HG03095 (cell line): ENCODE data around the gene ALPK3.
"Not testable (repeated sequence)": the region's sequence is repeated elsewhere in the genome, so short reads cannot be mapped to it uniquely, and the experiment has no call there.

Experiments used
- ATAC-seq: cut with Tn5 transposase; IDR thresholded peaks from one replicate; pipeline ENCODE4 v1.9.1; 2021; ENCODE audit warnings: moderate library complexity; ENCODE audit not compliant: unreplicated experiment

ALPK3 gene

GRCh38 chr15:84840741-84841429 lies 23.7 kb downstream of the ALPK3 start:
- no peak for ATAC-seq

- ATAC-seq = no peak
Measured at GRCh38 chr15:84842781-84843180, 25.6 kb downstream of the ALPK3 start.

- no peak for ATAC-seq
Measured at GRCh38 chr15:84844964-84845363, 27.8 kb downstream of the ALPK3 start.

GRCh38 chr15:84845631-84846030 lies 28.5 kb downstream of the ALPK3 start:
- not testable (repeated sequence) for ATAC-seq

- ATAC-seq = no peak
Measured at GRCh38 chr15:84846269-84846668, 29.1 kb downstream of the ALPK3 start.

- ATAC-seq = no peak
Measured at GRCh38 chr15:84847382-84847781, 30.2 kb downstream of the ALPK3 start.

GRCh38 chr15:84852212-84852611 lies 35.1 kb downstream of the ALPK3 start:
- ATAC-seq = no peak

- ATAC-seq = no peak
Measured at GRCh38 chr15:84855136-84855535, 38.0 kb downstream of the ALPK3 start.

- ATAC-seq = no peak
Measured at GRCh38 chr15:84855765-84856164, 38.6 kb downstream of the ALPK3 start.

GRCh38 chr15:84856731-84857417 lies 39.7 kb downstream of the ALPK3 start:
- ATAC-seq = no peak

GRCh38 chr15:84857418-84858004 lies 40.4 kb downstream of the ALPK3 start:
- ATAC-seq = no peak

- no peak for ATAC-seq
Measured at GRCh38 chr15:84858231-84858630, 41.1 kb downstream of the ALPK3 start.

- no peak for ATAC-seq
Measured at GRCh38 chr15:84859144-84859543, 42.0 kb downstream of the ALPK3 start.

GRCh38 chr15:84859651-84860050 lies 42.5 kb downstream of the ALPK3 start:
- no peak for ATAC-seq

- ATAC-seq = no peak
Measured at GRCh38 chr15:84861781-84862180, 44.6 kb downstream of the ALPK3 start.

GRCh38 chr15:84862214-84862975 lies 45.2 kb downstream of the ALPK3 start:
- no peak for ATAC-seq

GRCh38 chr15:84863565-84864443 lies 46.6 kb downstream of the ALPK3 start:
- no peak for ATAC-seq

GRCh38 chr15:84864444-84864795 lies 47.3 kb downstream of the ALPK3 start:
- ATAC-seq = no peak

GRCh38 chr15:84865074-84865569 lies 48.0 kb downstream of the ALPK3 start:
- ATAC-seq = no peak
